Natural killer cell (primary cell): ENCODE results near the gene SDHD. TPM values are rescaled to one million over a fixed set of nuclear protein-coding genes. Genes with fewer than 3 reads are reported as not detected.
"Not testable (repeated sequence)": the region's sequence is repeated elsewhere in the genome, so short reads cannot be mapped to it uniquely, and the experiment has no call there.

Source experiments
- ATAC-seq, 3 donors: fragments of 150-1000 bp in 2 of 3; fragments of 200-7000 bp in 1 of 3; cut with Tn5 transposase; 1 replicate in 1 of 3; 2 replicates in 2 of 3; pipeline ENCODE4 v1.10.0; 2021; ENCODE audit warnings: mild to moderate bottlenecking in 2 of 3, moderate library complexity in 2 of 3
- DNase-seq, 2 donors: peaks; one replicate each; pipeline versions ENCODE4 v3.0.0 to v3.0.0-alpha.2; 2013 to 2021; ENCODE audit warnings: mixed read lengths in 1 of 2
- H3K27ac ChIP-seq: one replicate; pipeline ENCODE4 v1.5.1; 2013; ENCODE audit warnings: mild to moderate bottlenecking, low read length
- H3K27me3 ChIP-seq: one replicate; pipeline ENCODE4 v1.6.1; 2013; ENCODE audit warnings: low read length; ENCODE audit not compliant: control insufficient read depth, insufficient read depth
- H3K36me3 ChIP-seq: one replicate; pipeline ENCODE4 v1.6.1; 2013; ENCODE audit warnings: low read length; ENCODE audit not compliant: control insufficient read depth, insufficient read depth
- H3K4me1 ChIP-seq: one replicate; pipeline ENCODE4 v1.6.1; 2013; ENCODE audit warnings: low read length; ENCODE audit not compliant: control insufficient read depth, insufficient read depth
- H3K4me3 ChIP-seq: one replicate; pipeline ENCODE4 v1.5.1; 2013; ENCODE audit warnings: low read length
- H3K9me3 ChIP-seq: one replicate; pipeline ENCODE4 v1.6.1; 2013; ENCODE audit warnings: low read length; ENCODE audit not compliant: control insufficient read depth, insufficient read depth
- H3K27ac Mint-ChIP-seq, 2 donors: one replicate each; pipeline ENCODE4 v1.8.0; 2022; ENCODE audit warnings: mild to moderate bottlenecking in 2 of 2, mixed read lengths in 2 of 2, moderate library complexity in 1 of 2
- H3K27me3 Mint-ChIP-seq, 2 donors: one replicate each; pipeline ENCODE4 v1.8.0; 2022; ENCODE audit warnings: low read depth in 2 of 2, mixed read lengths in 2 of 2
- H3K36me3 Mint-ChIP-seq: one replicate; pipeline ENCODE4 v1.8.0; 2022; ENCODE audit warnings: mixed read lengths
- H3K4me1 Mint-ChIP-seq, 2 donors: one replicate each; pipeline ENCODE4 v1.8.0; 2022; ENCODE audit warnings: mixed read lengths in 2 of 2
- H3K4me3 Mint-ChIP-seq: one replicate; pipeline ENCODE4 v1.8.0; 2022; ENCODE audit warnings: mild to moderate bottlenecking, moderate library complexity, mixed read lengths
- H3K9me3 Mint-ChIP-seq, 2 donors: one replicate each; pipeline ENCODE4 v1.8.0; 2022; ENCODE audit warnings: mixed read lengths in 2 of 2
- WGBS: methylation state at CpG from one replicate; pipeline ENCODE4 v1.1.7; 2013; ENCODE audit warnings: missing lambda C conversion rate; ENCODE audit not compliant: insufficient coverage; 5-methylcytosine and 5-hydroxymethylcytosine counted together
- intact Hi-C: fragments of 100-400 bp; cut with micrococcal nuclease; formaldehyde crosslinking; loops from one replicate; pipeline ENCODE4 v1.14.2; 2022
- total RNA-seq, 4 donors: library from RNA; stranded (reverse); fragments of 120-200 nt in 1 of 4; gene quantifications; one replicate each; pipeline versions ENCODE4 v1.2.3 to v1.2.4, GENCODE V29; 2013 to 2022
- TF ChIP-seq, protein P1 (sequence below): fragments of 200-600 bp; IDR thresholded peaks from one replicate; pipeline ENCODE4 v1.8.0; 2022; ENCODE audit warnings: antibody characterized with exemption

Gene SDHD
- total RNA-seq, 3 donors from 2014 or later (not counting 1 experiment from before 2014, with no cell fraction given): 46.8 to 55.0 (median 52.3) TPM

DNA sequence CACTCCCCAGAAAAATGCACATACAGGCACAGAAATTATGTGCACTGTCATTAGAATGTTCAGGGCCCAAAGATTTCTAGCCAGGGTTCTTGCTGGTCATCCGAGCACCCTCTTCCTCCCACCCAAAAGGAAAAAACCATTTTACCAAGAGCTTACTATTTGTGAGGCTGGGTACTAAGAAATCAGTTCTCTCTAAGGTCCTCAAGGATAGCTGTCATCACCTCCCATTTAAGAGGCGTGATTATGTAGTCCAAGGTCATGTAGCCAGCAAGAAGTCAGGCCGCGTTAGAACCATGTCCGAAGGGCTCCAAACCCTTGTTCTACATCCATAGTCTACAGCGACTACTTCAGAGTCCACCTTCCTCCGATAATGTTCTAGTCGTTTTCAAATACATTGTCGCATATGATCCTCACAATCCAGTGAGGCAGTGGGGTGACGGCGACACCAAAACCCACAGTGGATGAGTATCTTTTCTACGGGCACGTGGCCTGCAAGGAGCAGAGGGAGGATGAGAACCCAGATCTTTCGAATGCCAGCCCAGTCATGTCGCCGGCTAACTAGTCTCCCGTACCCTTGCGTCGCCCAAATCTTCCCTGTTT, 751 bp upstream of the SDHD start:
- 5% methylated on average over 18 of the region's 19 CpGs for WGBS
- Mint-ChIP-seq H3K9me3 (no peaks in the 10 kb centered on the region), H3K27me3 (no peaks in the 10 kb centered on the region), H3K4me3 (peak overlapping the region; percentile 100), H3K4me1 (peaks cover 46% of the 10 kb centered on the region in 2 donors), H3K36me3 (peaks cover 23% of the 10 kb centered on the region), H3K27ac (peak overlapping the region; percentile 97 to 99)
- peaks cover 14% of the 10 kb centered on the region for H3K4me1 ChIP-seq
- intact Hi-C loops: loop anchor here (1.0 to 2.0 kb wide), 3 partner anchors 12 to 207 kb away; partner anchors contain the start of genes CFAP68, FDXACB1, NKAPD1 and PIH1D2
- TF ChIP-seq, protein P1, sequence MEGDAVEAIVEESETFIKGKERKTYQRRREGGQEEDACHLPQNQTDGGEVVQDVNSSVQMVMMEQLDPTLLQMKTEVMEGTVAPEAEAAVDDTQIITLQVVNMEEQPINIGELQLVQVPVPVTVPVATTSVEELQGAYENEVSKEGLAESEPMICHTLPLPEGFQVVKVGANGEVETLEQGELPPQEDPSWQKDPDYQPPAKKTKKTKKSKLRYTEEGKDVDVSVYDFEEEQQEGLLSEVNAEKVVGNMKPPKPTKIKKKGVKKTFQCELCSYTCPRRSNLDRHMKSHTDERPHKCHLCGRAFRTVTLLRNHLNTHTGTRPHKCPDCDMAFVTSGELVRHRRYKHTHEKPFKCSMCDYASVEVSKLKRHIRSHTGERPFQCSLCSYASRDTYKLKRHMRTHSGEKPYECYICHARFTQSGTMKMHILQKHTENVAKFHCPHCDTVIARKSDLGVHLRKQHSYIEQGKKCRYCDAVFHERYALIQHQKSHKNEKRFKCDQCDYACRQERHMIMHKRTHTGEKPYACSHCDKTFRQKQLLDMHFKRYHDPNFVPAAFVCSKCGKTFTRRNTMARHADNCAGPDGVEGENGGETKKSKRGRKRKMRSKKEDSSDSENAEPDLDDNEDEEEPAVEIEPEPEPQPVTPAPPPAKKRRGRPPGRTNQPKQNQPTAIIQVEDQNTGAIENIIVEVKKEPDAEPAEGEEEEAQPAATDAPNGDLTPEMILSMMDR: no peak
- H3K4me3 ChIP-seq: peak overlapping the region; percentile 72
- peaks cover 51% of the 10 kb centered on the region for H3K36me3 ChIP-seq
- DNase-seq (peak in 1 of 2 donors; percentile 19), ATAC-seq (peak; percentile 16 to 42 (median 22))
- H3K9me3 ChIP-seq: no peaks in the 10 kb centered on the region
- no peak overlapping the region for H3K27ac ChIP-seq
- no peaks in the 10 kb centered on the region for H3K27me3 ChIP-seq

DNA sequence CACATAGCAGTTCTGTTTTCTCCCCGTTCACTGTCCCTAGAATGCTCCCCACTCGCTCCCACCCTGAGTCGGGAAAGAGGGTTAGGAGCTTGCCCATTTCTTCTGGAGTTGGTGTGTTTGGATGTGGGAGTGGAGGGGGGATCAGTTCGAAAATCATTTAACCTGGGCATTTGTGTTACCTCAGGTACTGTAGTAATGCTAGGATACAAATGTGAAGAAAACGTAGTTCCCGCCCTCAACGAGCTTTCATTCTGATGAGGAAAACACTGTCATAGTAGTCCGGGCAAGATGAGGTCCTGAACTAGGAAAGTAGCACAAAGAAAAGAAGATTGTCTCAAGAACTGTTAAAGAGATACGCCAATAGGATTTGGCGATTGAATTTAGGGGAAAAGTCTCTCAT, 539 bp downstream of the SDHD start:
- H3K27ac ChIP-seq: peak overlapping the region; percentile 69
- no peak for ATAC-seq
- H3K36me3 ChIP-seq: peaks cover 56% of the 10 kb centered on the region
- peaks cover 46% of the 10 kb centered on the region in 2 donors for H3K4me1 Mint-ChIP-seq
- H3K27ac Mint-ChIP-seq: peak overlapping the region; percentile 97 to 99
- no peaks in the 10 kb centered on the region for H3K27me3 Mint-ChIP-seq
- TF ChIP-seq, protein P1: no peak
- H3K4me1 ChIP-seq: peaks cover 14% of the 10 kb centered on the region
- no peaks in the 10 kb centered on the region for H3K9me3 ChIP-seq
- no peak for DNase-seq
- peaks cover 23% of the 10 kb centered on the region for H3K36me3 Mint-ChIP-seq
- H3K4me3 Mint-ChIP-seq: peak overlapping the region; percentile 100
- intact Hi-C loops: loop anchor here (2.0 kb wide), 1 partner anchor 160 kb away; no protein-coding TSS in a partner anchor
- no peaks in the 10 kb centered on the region for H3K9me3 Mint-ChIP-seq
- 27% methylated on average over 10 of the region's 10 CpGs for WGBS
- H3K4me3 ChIP-seq: peak overlapping the region; percentile 72
- no peaks in the 10 kb centered on the region for H3K27me3 ChIP-seq

DNA sequence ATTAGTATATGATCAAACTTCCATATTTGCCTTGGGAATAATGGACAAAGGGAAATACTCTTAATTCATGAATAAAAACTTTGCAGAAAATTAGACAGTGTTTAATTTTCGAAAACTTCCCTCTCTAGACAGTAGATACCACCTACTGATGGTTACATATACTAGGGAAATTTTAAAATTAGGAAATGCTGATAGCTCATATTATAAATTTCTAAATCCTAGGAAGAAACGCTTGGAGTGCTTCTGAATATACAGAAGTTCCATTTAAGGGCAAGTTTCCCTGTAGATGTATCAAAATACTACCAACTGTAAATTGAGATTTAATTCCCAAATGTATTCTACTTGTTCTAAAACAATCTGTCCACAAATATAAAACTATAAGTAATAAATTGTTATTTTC, 8.6 kb downstream of the SDHD start:
- H3K4me1 ChIP-seq, DNase-seq, ATAC-seq, H3K9me3 Mint-ChIP-seq, intact Hi-C loops, H3K27ac ChIP-seq, H3K27me3 Mint-ChIP-seq, H3K27me3 ChIP-seq, H3K9me3 ChIP-seq, H3K36me3 Mint-ChIP-seq, H3K27ac Mint-ChIP-seq, H3K4me3 ChIP-seq, H3K4me1 Mint-ChIP-seq, H3K4me3 Mint-ChIP-seq: not testable (repeated sequence)
- WGBS: no CpG with 5 or more reads among the region's 2 CpGs
- peaks cover 49% of the 10 kb centered on the region for H3K36me3 ChIP-seq

DNA sequence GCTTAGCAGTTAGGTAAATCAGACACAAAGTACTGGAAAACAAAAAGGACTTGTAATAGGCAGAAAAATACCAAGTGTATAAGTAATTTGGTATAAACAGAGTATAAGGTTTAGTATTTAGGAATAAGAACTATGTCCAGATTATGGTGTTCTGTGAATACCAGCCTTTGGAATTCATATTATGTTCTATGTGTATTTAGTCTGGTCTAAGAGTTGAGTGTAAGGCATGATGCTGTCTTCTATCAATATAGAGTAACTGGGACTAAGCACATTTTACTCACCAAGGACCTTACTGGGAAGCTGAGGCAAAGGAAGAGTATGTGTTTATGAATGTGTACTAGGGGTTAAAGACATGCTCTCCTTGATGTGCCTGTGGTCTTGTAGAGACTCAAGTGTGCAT, 9.5 kb downstream of the SDHD start:
- Mint-ChIP-seq H3K9me3 (no peaks in the 10 kb centered on the region), H3K27me3 (no peaks in the 10 kb centered on the region), H3K27ac (no peak overlapping the region), H3K4me3 (no peak overlapping the region), H3K36me3 (no peaks in the 10 kb centered on the region), H3K4me1 (peaks cover 4 to 5% of the 10 kb centered on the region in 2 donors)
- DNase-seq: no peak
- Histone ChIP-seq H3K4me3 (no peak overlapping the region), H3K9me3 (no peaks in the 10 kb centered on the region), H3K36me3 (peaks cover 42% of the 10 kb centered on the region), H3K27me3 (no peaks in the 10 kb centered on the region), H3K27ac (no peak overlapping the region), H3K4me1 (no peaks in the 10 kb centered on the region)
- intact Hi-C loops: no loop called here
- TF ChIP-seq, protein P1: no peak
- no peak for ATAC-seq
